Hippocampal formation (tissue), 2 donors: Measurements from ENCODE around the gene RASGRP1.

Experiments
- DNase-seq, 2 donors: peaks; one replicate each; lab custom pipeline; 2025; lab: John Stamatoyannopoulos, UW

RASGRP1 gene

GRCh38 chr15:38504680-38505467 lies 59.7 kb downstream of the RASGRP1 start:
- no peak for DNase-seq

- DNase-seq, result no peak
Observed at GRCh38 chr15:38503496-38503895, 61.1 kb downstream of the RASGRP1 start.

GRCh38 chr15:38499651-38500050 lies 65.0 kb downstream of the RASGRP1 start:
- no peak for DNase-seq

DNA sequence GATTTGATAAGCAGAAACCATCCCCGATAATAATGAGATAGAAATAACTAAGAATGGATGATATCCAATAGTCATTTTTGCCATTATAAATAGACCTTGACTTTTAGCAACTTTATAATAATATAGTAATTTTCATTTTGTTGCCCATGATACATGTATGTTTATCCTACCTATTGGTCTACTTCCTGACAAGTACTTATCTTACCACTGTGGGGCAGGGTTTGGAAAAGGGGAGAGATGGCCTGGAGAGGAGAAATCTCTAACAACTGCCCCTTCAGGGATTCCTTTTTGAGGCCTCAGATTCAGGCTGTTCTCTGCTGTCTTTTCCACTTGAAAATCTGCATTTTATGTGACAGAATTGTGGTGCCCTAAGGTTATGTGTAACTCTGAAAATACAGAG lies 68.5 kb downstream of the RASGRP1 start:
- DNase-seq, result no peak

DNA sequence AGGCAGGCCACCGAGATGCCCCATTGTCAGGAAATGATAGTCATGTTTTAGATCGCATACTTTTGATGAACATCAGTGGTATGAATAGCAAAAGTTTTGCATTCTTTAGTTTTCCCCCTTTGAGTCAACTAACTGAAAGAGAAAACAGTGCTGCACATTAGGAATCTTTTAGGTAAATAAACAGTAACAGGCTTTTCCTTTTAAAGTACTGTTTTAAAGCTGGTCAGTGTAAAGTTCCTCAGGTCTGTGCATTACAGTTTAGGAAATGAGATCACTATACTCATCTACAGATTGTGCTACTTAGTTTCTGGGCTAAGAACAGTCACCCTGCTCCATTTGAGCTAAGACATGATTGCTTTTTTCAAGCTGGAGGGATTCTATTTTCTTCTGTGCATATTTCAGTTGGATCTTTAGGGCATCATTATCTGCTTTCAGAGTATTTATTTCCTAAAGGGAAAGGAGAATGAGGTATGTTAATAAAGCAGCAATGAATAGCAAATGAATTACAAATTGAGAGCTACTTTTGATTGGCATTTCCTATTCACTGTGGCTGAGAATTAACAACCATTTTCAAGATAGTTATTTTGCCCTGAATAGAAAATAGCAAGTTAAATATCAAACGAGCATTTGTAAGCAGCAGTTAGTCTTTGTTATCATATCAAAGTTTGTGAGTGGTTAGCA lies 74.2 kb downstream of the RASGRP1 start:
- DNase-seq, result no peak

DNA sequence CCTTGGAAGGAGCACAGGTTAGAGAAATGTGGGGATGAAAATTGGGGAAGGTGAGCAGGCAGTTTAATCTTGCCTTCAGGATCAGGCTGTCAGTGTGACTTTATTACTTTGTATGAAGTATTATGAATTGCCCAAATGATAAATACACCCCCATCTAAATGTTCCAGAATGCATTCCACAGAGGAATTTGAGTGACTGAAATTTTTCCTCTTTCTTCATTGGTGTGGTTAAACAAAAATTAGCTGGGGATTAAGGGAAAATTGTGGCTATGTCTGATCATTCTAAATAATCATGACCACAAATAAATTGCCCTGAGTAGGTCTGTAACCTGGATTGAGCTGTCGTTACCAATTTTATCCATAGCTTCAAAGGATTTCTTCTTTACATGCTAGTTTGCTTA lies 77.2 kb downstream of the RASGRP1 start:
- no peak for DNase-seq

- DNase-seq, result no peak
Observed at GRCh38 chr15:38486936-38487335, 77.7 kb downstream of the RASGRP1 start.

GRCh38 chr15:38482572-38482971 lies 82.0 kb downstream of the RASGRP1 start:
- no peak for DNase-seq

DNA sequence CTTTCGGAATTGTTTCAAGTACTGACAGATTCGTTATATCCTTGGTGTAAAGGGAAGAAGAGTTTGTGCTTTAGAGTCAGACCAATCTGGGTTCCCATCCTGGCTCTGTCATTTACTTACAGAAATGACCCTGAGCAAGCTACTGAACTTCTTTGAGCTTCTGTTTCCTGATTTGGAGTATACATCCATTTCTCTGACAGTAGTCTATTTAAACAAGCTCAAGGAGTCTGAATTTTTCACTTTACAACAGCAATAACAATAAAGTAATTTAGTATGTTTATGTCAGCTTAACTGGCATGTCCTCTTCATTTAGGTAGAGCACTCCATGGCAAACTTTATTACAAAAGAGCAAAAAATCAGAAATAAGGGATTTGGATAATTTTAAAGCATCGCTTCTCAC lies 82.9 kb downstream of the RASGRP1 start:
- DNase-seq, result no peak

DNA sequence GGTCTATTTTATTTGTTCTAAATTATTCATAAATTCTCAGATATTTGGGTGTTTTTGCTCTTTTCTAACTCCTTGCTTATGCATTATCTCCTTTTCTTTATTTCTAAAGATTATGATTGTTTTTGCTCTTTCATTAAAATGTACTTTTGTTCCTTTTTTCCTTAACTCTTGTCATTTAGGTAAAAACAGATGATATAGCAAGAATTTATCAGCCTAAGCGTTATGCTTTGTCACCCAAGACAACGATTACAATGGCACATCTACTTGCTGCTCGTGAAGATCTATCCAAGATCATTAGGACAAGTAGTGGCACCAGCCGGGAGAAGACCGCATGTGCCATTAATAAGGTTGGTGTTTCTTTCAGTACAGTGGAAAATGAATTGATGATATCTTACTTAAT lies 83.5 kb downstream of the RASGRP1 start:
- DNase-seq, result no peak

DNA sequence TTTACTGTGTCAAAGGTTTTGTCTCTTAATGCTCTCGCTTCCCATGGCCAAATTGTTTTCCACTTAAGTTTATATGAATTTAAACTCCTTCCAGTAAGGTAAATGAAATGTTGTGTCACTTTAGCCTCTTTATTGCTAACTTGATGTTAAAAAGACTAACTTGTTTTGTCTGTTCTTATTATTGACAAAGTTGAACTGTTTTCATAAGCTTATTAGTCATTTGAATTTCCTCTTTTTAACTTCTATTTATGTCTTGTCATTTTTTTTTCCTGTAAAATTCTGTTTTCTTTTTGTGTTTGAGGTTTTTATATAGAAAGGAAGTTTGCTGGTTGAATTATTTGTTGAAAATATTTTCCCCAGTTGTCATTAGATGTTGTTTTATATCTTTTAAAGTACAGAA lies 84.9 kb downstream of the RASGRP1 start:
- DNase-seq, result no peak

GRCh38 chr15:38479266-38479665 lies 85.3 kb downstream of the RASGRP1 start:
- DNase-seq, result no peak

DNA sequence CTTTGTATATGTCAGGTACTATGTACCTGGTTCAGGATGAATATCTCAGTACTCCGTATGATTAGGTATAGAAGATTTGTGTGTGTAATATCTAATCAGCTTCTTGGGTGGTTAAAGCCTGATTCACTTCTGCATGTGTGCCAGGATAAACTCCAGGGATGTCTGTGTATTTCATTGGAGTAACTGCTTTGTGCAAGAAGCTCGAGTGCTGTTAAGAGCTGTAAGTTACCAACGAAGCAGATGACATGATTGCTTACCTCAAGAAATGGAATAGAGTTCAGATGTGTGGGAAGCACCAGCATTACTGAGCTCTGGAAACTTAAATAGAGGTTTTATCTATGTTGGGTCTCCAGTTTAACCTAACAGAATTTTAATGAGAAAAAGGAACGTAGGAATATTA lies 87.0 kb downstream of the RASGRP1 start:
- DNase-seq, result no peak

GRCh38 chr15:38476120-38476519 lies 88.5 kb downstream of the RASGRP1 start:
- no peak for DNase-seq

DNA sequence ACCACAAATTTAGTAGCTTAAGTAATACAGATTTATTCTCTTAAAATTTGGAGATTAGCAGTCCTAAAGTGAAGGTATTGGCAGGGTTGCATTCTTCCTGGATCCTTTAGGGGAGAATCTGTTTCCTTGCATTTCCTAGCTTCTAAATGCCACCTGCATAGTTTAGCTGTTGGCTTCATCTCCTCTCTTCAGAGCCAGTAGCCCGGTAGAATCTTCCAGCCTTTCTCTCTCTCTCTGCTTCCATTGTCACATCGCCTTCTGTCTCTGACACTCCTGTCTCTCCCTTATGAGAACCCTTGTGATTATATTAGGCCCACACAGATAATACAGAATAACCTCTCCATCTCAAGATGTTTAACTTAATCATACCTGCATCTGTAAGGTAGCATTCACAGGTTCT lies 89.3 kb downstream of the RASGRP1 start:
- no peak for DNase-seq

DNA sequence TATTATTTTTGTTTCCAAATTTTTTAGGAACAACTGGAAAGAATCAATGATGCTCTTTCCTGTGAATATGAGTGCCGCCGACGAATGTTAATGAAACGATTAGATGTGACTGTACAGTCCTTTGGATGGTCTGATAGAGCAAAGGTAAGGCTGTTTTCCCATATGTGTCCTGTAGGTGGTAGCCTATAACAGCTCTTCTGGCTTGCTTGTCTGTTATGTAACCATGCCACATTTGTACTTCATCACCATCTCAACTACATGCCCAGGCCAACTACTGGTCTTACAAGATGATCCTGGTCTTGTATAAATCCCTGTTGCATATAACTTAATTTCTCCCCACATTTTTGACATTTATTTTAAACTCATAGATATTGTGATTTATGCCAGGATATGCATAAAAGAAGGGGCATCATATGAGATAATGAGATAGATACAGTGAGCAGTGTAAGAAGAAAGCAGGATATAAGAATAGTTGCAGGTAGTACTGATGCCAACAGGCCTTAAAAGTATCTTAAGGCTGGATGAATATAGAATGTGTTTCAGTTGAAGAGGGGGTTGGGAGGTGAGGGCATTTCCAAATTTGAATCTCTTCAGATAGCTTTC lies 90.4 kb downstream of the RASGRP1 start:
- DNase-seq, result peak; percentile 18 to 86

DNA sequence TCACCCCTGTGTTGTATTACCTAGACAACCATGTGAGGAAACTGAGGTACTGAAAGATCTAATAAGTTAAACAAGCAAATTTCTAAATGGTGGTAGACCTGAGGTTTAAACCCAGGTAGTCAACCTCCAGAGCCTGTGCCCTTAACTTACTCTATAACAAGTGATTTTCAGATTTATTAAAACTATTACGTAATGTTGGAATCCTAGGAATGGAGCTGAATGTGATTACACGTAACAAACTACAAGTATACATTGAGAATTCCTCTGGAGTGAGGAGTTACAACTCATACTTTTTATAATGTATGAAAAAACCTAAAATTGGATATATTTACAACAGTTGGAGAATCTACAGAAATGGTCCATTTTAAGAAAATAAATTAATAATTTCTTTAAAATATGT lies 92.6 kb downstream of the RASGRP1 start:
- DNase-seq, result no peak

GRCh38 chr15:38470816-38471215 lies 93.8 kb downstream of the RASGRP1 start:
- no peak for DNase-seq

GRCh38 chr15:38464675-38465074 lies 99.9 kb downstream of the RASGRP1 start:
- no peak for DNase-seq

- no peak for DNase-seq
Observed at GRCh38 chr15:38463893-38464292, 100.7 kb downstream of the RASGRP1 start.

DNA sequence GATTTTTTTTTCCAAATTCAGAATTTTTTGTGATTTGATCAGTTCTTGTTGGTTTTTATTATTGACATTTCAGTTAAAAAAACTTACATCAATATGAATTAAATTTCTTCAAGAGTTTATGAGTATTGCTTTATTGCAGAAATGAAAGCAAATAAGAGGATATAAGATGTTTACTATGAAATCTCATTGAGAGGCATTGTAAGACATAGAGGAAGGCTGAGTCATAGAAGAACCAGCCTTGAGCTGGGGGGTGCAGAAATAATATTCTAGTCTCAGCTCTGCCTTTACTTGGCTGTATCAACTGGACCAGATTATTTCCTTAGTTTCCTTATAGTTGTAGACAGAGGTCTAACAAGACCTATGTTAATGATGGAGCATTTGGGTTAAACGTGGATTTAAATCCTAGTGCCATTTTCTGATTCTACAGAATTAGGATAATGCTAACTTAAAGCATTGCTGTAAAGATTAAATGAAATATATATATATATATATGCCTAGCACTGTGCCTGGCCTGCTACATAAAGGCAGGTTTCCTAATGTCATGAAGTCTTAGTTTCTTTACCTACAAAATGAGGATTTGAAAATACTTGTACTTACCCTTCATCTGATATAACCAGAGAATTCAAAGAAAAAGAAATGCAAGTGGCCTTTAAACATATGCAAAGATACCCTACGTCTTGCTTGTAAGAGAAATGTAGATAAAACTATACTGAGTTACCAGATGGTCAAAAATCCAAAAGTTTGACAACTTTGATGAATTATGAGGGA lies 103.4 kb downstream of the RASGRP1 start:
- DNase-seq, result no peak

DNA sequence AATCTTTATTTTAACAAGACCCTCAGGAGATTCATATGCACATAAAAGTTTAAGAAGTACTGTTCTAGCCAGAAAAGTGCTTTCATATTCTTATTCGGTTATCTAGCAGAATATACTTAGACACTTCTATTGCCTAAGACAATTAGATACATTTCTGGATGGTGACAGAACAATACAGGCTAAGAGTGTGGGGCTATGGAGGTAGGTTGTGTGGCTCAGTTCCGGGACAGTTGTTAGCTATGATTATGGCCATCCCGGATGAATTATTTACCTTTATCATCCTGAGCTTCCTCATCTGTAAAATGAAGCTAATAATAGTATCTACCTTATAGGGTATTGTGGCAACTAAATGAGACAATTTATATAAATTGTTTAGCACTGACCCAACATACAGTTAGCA lies 104.1 kb downstream of the RASGRP1 start:
- no peak for DNase-seq
